Neural crest cell (in vitro differentiated cells): Measurements from ENCODE around the gene CACNA1E. TPM values are rescaled to one million over a fixed set of nuclear protein-coding genes. Genes with fewer than 3 reads are reported as not detected.

ENCODE experiments used
- DNase-seq: peaks from one replicate; pipeline ENCODE4 v3.0.0; 2021; ENCODE audit warnings: low read depth, mixed read lengths, low spot score
- H3K27ac Mint-ChIP-seq: one replicate; pipeline ENCODE4 v1.8.0; 2021; ENCODE audit warnings: mild to moderate bottlenecking, mixed read lengths; ENCODE audit not compliant: unreplicated experiment
- H3K27me3 Mint-ChIP-seq: 2 replicates; pipeline ENCODE4 v1.8.0; 2021; ENCODE audit warnings: low read depth, mild to moderate bottlenecking, mixed read lengths
- H3K36me3 Mint-ChIP-seq: 2 replicates; pipeline ENCODE4 v1.8.0; 2021; ENCODE audit warnings: low read depth, mild to moderate bottlenecking, mixed read lengths
- H3K4me1 Mint-ChIP-seq: 2 replicates; pipeline ENCODE4 v1.8.0; 2021; ENCODE audit warnings: mixed read lengths
- H3K4me3 Mint-ChIP-seq: one replicate; pipeline ENCODE4 v1.8.0; 2021; ENCODE audit warnings: mild to moderate bottlenecking, mixed read lengths
- H3K9me3 Mint-ChIP-seq: 2 replicates; pipeline ENCODE4 v1.8.0; 2021; ENCODE audit warnings: mixed read lengths
- total RNA-seq: library from RNA; stranded (reverse); gene quantifications from 2 replicates; pipeline ENCODE4 v1.2.1, GENCODE V29; 2021
- TF ChIP-seq, protein P1 (sequence below): fragments of 200-600 bp; sonication (generic); conservative IDR thresholded peaks from 2 replicates; pipeline ENCODE4 v1.5.0; 2021; ENCODE audit warnings: antibody characterized with exemption, mild to moderate bottlenecking

Gene CACNA1E
- total RNA-seq, 1 donor from 2014 or later = 1.3 TPM

DNA sequence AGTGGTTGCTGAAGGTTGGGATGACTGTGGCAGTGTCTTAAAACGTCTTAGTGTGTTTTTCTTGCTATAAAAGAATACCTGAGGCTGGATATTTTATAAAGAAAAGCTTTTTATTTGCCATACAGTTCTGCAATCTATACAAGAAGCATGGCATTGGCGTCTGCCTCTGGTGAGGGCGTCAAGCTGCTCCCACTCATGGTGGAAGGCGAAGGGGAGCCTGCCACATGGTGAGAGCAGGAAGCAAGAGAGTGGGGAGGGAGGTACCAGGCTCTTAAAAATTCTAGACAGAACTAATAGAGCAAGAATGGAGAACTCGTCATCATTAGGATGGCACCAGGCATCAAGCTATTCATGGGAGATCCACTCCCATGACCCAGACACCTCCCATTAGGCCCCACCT lies 140.5 kb downstream of the CACNA1E start:
- Mint-ChIP-seq H3K4me1 (no peaks in the 10 kb centered on the region), H3K36me3 (peaks cover 2% of the 10 kb centered on the region), H3K27ac (no peak overlapping the region), H3K27me3 (peaks cover 7% of the 10 kb centered on the region), H3K4me3 (no peak overlapping the region), H3K9me3 (peaks cover 3% of the 10 kb centered on the region)
- TF ChIP-seq, protein P1, sequence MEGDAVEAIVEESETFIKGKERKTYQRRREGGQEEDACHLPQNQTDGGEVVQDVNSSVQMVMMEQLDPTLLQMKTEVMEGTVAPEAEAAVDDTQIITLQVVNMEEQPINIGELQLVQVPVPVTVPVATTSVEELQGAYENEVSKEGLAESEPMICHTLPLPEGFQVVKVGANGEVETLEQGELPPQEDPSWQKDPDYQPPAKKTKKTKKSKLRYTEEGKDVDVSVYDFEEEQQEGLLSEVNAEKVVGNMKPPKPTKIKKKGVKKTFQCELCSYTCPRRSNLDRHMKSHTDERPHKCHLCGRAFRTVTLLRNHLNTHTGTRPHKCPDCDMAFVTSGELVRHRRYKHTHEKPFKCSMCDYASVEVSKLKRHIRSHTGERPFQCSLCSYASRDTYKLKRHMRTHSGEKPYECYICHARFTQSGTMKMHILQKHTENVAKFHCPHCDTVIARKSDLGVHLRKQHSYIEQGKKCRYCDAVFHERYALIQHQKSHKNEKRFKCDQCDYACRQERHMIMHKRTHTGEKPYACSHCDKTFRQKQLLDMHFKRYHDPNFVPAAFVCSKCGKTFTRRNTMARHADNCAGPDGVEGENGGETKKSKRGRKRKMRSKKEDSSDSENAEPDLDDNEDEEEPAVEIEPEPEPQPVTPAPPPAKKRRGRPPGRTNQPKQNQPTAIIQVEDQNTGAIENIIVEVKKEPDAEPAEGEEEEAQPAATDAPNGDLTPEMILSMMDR = no peak
- no peak for DNase-seq

DNA sequence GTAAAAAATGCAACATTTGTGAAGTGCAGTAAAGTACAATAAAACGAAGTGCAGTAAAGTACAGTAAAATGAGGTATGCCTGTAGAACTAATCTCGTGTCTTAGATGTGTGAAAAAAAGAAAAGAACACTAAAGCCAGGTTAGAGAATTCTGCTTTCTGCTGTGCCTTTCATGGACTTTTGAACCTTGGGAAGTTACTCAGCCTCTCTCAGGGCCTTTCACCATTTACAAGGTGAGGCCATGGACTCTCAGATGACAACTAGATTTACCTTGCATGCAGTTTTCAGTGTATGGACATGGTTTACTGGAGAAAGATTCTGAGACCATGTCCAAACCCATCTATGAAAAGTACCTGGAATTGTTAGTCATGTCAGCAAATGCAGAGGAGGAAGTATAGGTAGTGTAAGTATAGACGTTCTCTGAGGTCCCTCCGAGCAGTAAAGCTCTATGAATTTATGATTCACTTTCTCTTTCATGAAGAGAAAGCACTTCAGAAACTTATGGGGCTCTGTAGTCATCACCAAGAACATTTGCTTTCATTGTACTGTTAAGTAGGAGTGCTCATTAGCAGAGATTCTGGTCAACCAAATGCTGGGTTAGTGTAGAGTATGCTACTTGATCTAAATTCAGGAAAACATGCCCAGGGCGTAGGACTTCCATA lies 143.1 kb downstream of the CACNA1E start:
- TF ChIP-seq, protein P1 = no peak
- H3K27me3 Mint-ChIP-seq = peaks cover 7% of the 10 kb centered on the region
- H3K36me3 Mint-ChIP-seq = peaks cover 2% of the 10 kb centered on the region
- peaks cover 3% of the 10 kb centered on the region for H3K9me3 Mint-ChIP-seq
- H3K27ac Mint-ChIP-seq = no peak overlapping the region
- no peak overlapping the region for H3K4me3 Mint-ChIP-seq
- no peak for DNase-seq
- no peaks in the 10 kb centered on the region for H3K4me1 Mint-ChIP-seq

DNA sequence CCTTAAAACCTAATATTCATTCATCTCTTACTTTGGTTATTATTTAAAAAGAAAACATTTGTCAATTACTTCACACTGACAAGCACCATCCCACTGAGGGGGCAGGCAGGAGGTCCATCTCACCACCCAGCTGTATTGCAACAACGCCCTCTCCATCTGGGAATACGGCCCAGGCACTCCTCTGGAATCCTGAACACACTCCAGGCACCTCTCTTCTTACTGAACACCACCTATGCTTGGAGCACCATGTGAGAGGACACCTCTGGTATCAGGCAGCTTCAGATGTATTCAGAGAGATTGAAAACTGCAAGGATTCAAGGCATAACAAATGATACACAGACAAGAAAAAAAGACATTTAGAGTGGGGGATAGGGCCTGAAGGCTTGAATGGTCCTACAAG lies 147.1 kb downstream of the CACNA1E start:
- H3K9me3 Mint-ChIP-seq = peaks cover under 1% of the 10 kb centered on the region
- H3K27me3 Mint-ChIP-seq = peaks cover 9% of the 10 kb centered on the region
- no peak for DNase-seq
- TF ChIP-seq, protein P1 = no peak
- H3K27ac Mint-ChIP-seq = no peak overlapping the region
- peaks cover under 1% of the 10 kb centered on the region for H3K36me3 Mint-ChIP-seq
- no peaks in the 10 kb centered on the region for H3K4me1 Mint-ChIP-seq
- H3K4me3 Mint-ChIP-seq = no peak overlapping the region

DNA sequence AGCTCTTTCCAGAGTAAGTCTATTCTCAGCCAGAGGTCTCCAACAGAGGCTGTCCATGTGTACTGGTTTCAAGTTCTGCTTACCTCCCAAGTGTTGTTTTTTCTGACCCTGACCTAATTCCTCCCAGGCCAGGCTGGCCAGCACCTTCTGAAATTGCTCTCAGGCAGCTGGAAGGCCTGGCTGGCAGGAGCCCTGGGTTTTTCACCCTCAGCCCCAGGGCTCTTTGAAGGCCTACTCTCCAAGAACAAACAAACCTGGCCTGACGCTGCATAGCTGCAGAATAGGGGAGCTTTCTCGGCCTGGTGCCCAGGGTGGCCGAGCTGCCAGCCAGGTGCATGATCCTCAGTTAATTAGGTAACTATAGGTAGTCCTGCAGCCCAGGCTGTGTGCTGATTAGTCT lies 147.5 kb downstream of the CACNA1E start:
- TF ChIP-seq, protein P1 = no peak
- Mint-ChIP-seq H3K9me3 (no peaks in the 10 kb centered on the region), H3K27me3 (peaks cover 8% of the 10 kb centered on the region), H3K27ac (no peak overlapping the region), H3K4me3 (no peak overlapping the region), H3K36me3 (no peaks in the 10 kb centered on the region), H3K4me1 (no peaks in the 10 kb centered on the region)
- DNase-seq = no peak

GRCh38 chr1:181632492-181632891 lies 149.2 kb downstream of the CACNA1E start:
- Mint-ChIP-seq H3K27ac (no peak overlapping the region), H3K4me1 (no peaks in the 10 kb centered on the region), H3K4me3 (no peak overlapping the region), H3K27me3 (peaks cover 14% of the 10 kb centered on the region), H3K36me3 (no peaks in the 10 kb centered on the region), H3K9me3 (no peaks in the 10 kb centered on the region)
- TF ChIP-seq, protein P1 = no peak
- no peak for DNase-seq
